Tongue (tissue), 2 donors: Measurements from ENCODE around the gene GNB1L. TPM values are rescaled to one million over a fixed set of nuclear protein-coding genes. Genes with fewer than 3 reads are reported as not detected.
"Not testable (repeated sequence)": the region's sequence is repeated elsewhere in the genome, so short reads cannot be mapped to it uniquely, and the experiment has no call there.

ENCODE experiments used
- DNase-seq: peaks from one replicate; pipeline ENCODE4 v3.0.0-alpha.2; 2015
- total RNA-seq: library from RNA; depleted of rRNA; stranded (reverse); fragments of >200 nt; gene quantifications from one replicate; pipeline ENCODE4 v1.2.3, GENCODE V29; 2014

The GNB1L gene
- total RNA-seq, 1 donor from 2014 or later: 6.1 TPM

- DNase-seq: no peak
Measured at GRCh38 chr22:19888131-19888746, 33.6 kb upstream of the GNB1L start.

- DNase-seq: no peak
Measured at GRCh38 chr22:19887256-19887985, 32.7 kb upstream of the GNB1L start.

GRCh38 chr22:19886605-19887255 lies 32.1 kb upstream of the GNB1L start:
- DNase-seq: no peak

- DNase-seq: no peak
Measured at GRCh38 chr22:19885841-19886592, 31.3 kb upstream of the GNB1L start.

GRCh38 chr22:19884954-19885751 lies 30.5 kb upstream of the GNB1L start:
- no peak for DNase-seq

- no peak for DNase-seq
Measured at GRCh38 chr22:19884161-19884953, 29.7 kb upstream of the GNB1L start.

GRCh38 chr22:19883446-19883845 lies 28.8 kb upstream of the GNB1L start:
- DNase-seq: not testable (repeated sequence)

GRCh38 chr22:19882446-19883381 lies 28.0 kb upstream of the GNB1L start:
- no peak for DNase-seq

- DNase-seq: peak; percentile 92
Measured at GRCh38 chr22:19880786-19881569, 26.3 kb upstream of the GNB1L start.

GRCh38 chr22:19879992-19880785 lies 25.5 kb upstream of the GNB1L start:
- DNase-seq: no peak

GRCh38 chr22:19879643-19879991 lies 24.9 kb upstream of the GNB1L start:
- no peak for DNase-seq

- no peak for DNase-seq
Measured at GRCh38 chr22:19879246-19879570, 24.5 kb upstream of the GNB1L start.

- DNase-seq: no peak
Measured at GRCh38 chr22:19878461-19879245, 24.0 kb upstream of the GNB1L start.

- peak; percentile 82 for DNase-seq
Measured at GRCh38 chr22:19877626-19878339, 23.1 kb upstream of the GNB1L start.

GRCh38 chr22:19876941-19877625 lies 22.4 kb upstream of the GNB1L start:
- no peak for DNase-seq

- DNase-seq: no peak
Measured at GRCh38 chr22:19876314-19876940, 21.8 kb upstream of the GNB1L start.
